ENCODE measurements around the gene KLRG1.

DNA sequence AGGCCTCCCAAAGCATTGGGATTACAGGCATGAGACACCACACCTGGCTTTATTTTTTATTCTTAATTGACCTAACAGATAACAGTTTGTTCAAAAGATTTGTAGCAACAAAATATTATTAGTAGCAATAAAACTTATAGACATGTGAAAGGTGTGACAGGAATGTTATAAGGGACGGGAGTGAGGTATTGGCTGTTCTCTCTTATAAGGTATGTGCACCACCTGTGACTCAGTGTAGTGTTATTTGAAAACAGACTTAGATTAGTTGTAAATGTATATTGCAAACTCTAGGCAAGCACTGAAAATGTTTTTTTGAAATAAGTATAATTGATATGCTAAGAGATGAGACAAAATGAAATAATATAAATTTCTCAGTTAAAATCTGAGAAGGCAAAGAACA is 57.8 kb downstream of the KLRG1 start:
- TF ChIP-seq, protein P1, sequence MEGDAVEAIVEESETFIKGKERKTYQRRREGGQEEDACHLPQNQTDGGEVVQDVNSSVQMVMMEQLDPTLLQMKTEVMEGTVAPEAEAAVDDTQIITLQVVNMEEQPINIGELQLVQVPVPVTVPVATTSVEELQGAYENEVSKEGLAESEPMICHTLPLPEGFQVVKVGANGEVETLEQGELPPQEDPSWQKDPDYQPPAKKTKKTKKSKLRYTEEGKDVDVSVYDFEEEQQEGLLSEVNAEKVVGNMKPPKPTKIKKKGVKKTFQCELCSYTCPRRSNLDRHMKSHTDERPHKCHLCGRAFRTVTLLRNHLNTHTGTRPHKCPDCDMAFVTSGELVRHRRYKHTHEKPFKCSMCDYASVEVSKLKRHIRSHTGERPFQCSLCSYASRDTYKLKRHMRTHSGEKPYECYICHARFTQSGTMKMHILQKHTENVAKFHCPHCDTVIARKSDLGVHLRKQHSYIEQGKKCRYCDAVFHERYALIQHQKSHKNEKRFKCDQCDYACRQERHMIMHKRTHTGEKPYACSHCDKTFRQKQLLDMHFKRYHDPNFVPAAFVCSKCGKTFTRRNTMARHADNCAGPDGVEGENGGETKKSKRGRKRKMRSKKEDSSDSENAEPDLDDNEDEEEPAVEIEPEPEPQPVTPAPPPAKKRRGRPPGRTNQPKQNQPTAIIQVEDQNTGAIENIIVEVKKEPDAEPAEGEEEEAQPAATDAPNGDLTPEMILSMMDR (IDR thresholded peaks at IDR 0.05; ENCODE audit: low read depth, low read length, missing input control): no peak
- TF ChIP-seq, protein P2, sequence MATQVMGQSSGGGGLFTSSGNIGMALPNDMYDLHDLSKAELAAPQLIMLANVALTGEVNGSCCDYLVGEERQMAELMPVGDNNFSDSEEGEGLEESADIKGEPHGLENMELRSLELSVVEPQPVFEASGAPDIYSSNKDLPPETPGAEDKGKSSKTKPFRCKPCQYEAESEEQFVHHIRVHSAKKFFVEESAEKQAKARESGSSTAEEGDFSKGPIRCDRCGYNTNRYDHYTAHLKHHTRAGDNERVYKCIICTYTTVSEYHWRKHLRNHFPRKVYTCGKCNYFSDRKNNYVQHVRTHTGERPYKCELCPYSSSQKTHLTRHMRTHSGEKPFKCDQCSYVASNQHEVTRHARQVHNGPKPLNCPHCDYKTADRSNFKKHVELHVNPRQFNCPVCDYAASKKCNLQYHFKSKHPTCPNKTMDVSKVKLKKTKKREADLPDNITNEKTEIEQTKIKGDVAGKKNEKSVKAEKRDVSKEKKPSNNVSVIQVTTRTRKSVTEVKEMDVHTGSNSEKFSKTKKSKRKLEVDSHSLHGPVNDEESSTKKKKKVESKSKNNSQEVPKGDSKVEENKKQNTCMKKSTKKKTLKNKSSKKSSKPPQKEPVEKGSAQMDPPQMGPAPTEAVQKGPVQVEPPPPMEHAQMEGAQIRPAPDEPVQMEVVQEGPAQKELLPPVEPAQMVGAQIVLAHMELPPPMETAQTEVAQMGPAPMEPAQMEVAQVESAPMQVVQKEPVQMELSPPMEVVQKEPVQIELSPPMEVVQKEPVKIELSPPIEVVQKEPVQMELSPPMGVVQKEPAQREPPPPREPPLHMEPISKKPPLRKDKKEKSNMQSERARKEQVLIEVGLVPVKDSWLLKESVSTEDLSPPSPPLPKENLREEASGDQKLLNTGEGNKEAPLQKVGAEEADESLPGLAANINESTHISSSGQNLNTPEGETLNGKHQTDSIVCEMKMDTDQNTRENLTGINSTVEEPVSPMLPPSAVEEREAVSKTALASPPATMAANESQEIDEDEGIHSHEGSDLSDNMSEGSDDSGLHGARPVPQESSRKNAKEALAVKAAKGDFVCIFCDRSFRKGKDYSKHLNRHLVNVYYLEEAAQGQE (IDR thresholded peaks at IDR 0.05): no peak

All from liver (tissue), 2 donors.